MCF 10A (cell line): ENCODE measurements around the gene EIF4G2. TPM values are rescaled to one million over a fixed set of nuclear protein-coding genes. Genes with fewer than 3 reads are reported as not detected.
A peak's percentile ranks its signal among the peaks of the same experiment; 100 is the strongest.

Experiments
- BruUV-seq: library from RNA; stranded (reverse); fragments of 400-500 nt; replicated peaks from 2 replicates; lab custom pipeline; 2021; lab: Mats Ljungman, UMichigan
- CTCF ChIA-PET: fragments of 300-600 bp; sonication (Branson Sonifier 250); formaldehyde crosslinking; extraction: SDS; loops from one replicate; lab custom pipeline; 2021; ENCODE audit warnings: antibody characterized with exemption, inconsistent platforms; lab: Yijun Ruan, JAX
- POLR2A ChIA-PET: fragments of 300-600, 350-650 bp; sonication (Branson Sonifier 250); formaldehyde crosslinking; extraction: SDS; loops from one replicate; lab custom pipeline; 2020; ENCODE audit warnings: antibody characterized with exemption, inconsistent platforms; lab: Yijun Ruan, JAX
- DNase-seq: peaks from one replicate; pipeline ENCODE4 v3.0.0-alpha.2; 2018; ENCODE audit not compliant: unreplicated experiment
- H3K27ac Mint-ChIP-seq: one replicate; pipeline ENCODE4 v1.8.0; 2022; ENCODE audit warnings: mild to moderate bottlenecking, low read depth, mixed read lengths; ENCODE audit not compliant: unreplicated experiment
- H3K27me3 Mint-ChIP-seq: one replicate; pipeline ENCODE4 v1.8.0; 2022; ENCODE audit warnings: mixed read lengths; ENCODE audit not compliant: insufficient read depth, unreplicated experiment
- H3K36me3 Mint-ChIP-seq: one replicate; pipeline ENCODE4 v1.8.0; 2022; ENCODE audit warnings: mild to moderate bottlenecking, moderate library complexity, mixed read lengths; ENCODE audit not compliant: insufficient read depth, unreplicated experiment
- H3K4me1 Mint-ChIP-seq: one replicate; pipeline ENCODE4 v1.8.0; 2022; ENCODE audit warnings: mixed read lengths; ENCODE audit not compliant: insufficient read depth, unreplicated experiment
- H3K4me3 Mint-ChIP-seq: one replicate; pipeline ENCODE4 v1.8.0; 2022; ENCODE audit warnings: mild to moderate bottlenecking, moderate library complexity, mixed read lengths; ENCODE audit not compliant: unreplicated experiment
- H3K9me3 Mint-ChIP-seq: one replicate; pipeline ENCODE4 v1.8.0; 2022; ENCODE audit warnings: mixed read lengths; ENCODE audit not compliant: unreplicated experiment
- intact Hi-C: fragments of 100-400 bp; cut with micrococcal nuclease; formaldehyde crosslinking; loops from 2 replicates; pipeline ENCODE4 v1.14.1; 2022
- total RNA-seq: library from RNA; stranded (reverse); gene quantifications from 2 replicates; pipeline ENCODE4 v1.2.3, GENCODE V29; 2022
- TF ChIP-seq, protein P1 (sequence below): fragments of 200-600 bp; IDR thresholded peaks from one replicate; pipeline ENCODE4 v1.8.0; 2022; ENCODE audit warnings: antibody characterized with exemption, mild to moderate bottlenecking; ENCODE audit not compliant: unreplicated experiment

The EIF4G2 gene
- total RNA-seq, 1 experiment from 2014 or later, result 817 TPM

DNA sequence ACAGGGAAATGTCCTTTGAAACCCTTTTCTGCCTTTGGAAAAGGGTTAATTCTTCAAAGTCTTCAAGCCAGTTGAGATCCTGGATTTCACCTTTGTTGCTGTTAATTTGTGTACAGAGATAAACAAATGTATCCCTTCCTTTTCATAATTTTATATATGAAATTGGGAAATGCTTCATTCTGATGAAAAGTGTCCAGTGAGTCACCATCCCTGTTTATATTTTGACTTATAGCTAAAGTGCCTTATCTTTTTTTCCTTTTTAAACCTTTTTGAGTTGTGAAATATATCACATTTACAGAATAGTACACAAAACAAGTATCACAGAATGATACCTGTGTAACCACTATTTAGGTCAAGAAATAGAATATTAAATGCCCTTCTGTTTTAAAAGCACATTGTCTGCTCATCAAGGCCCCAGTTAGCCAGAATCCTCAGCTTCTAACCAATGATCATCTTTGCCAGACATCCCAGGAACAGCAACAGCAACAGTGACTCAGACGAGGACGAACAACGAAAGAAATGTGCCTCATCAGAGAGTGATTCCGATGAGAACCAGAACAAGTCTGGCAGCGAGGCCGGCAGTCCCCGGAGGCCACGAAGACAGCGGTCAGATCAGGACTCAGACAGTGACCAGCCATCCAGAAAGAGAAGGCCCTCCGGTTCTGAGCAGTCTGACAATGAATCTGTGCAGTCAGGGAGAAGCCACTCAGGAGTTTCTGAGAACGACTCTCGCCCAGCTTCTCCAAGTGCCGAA, 30.3 kb downstream of the EIF4G2 start:
- Mint-ChIP-seq H3K4me1 (no peaks in the 10 kb centered on the region), H3K27ac (peak overlapping the region; percentile 29), H3K36me3 (peaks cover 34% of the 10 kb centered on the region), H3K9me3 (no peaks in the 10 kb centered on the region), H3K4me3 (no peak overlapping the region), H3K27me3 (no peaks in the 10 kb centered on the region)
- intact Hi-C loops, result no loop called here
- DNase-seq, result no peak
- ChIA-PET POLR2A (interaction anchor here (1.1 kb wide), 1 partner anchor 122 kb away, joined by 4 read pairs; no protein-coding TSS in a partner anchor), CTCF (interaction anchor here (1.4 kb wide), 1 partner anchor 14 kb away, joined by 4 read pairs; no protein-coding TSS in a partner anchor)
- BruUV-seq, result no TSS peak
- TF ChIP-seq, protein P1, sequence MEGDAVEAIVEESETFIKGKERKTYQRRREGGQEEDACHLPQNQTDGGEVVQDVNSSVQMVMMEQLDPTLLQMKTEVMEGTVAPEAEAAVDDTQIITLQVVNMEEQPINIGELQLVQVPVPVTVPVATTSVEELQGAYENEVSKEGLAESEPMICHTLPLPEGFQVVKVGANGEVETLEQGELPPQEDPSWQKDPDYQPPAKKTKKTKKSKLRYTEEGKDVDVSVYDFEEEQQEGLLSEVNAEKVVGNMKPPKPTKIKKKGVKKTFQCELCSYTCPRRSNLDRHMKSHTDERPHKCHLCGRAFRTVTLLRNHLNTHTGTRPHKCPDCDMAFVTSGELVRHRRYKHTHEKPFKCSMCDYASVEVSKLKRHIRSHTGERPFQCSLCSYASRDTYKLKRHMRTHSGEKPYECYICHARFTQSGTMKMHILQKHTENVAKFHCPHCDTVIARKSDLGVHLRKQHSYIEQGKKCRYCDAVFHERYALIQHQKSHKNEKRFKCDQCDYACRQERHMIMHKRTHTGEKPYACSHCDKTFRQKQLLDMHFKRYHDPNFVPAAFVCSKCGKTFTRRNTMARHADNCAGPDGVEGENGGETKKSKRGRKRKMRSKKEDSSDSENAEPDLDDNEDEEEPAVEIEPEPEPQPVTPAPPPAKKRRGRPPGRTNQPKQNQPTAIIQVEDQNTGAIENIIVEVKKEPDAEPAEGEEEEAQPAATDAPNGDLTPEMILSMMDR, result no peak

DNA sequence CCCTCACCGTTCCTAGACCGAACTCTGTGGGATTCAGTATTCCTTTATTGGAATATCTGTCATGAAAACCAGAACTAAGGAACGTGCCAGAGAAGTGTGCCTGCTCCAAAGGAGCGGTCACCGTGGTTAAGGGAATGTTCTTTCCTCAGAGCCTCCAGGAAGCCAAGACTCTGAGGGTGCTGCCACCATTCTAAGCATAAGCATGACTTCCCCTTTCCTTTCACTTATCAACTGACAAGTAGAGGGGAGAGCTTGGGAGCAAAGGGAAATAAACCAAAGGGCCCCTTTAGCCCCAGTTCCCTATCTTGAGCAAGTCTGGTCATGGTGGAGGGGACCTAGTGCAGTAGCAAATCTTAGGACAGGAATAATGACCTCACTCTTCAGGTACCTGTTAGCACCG, 30.9 kb downstream of the EIF4G2 start:
- intact Hi-C loops, result no loop called here
- TF ChIP-seq, protein P1, result no peak
- BruUV-seq, result no TSS peak
- CTCF ChIA-PET, result interaction anchor here (1.4 kb wide), 1 partner anchor 14 kb away, joined by 4 read pairs; no protein-coding TSS in a partner anchor
- Mint-ChIP-seq H3K4me1 (no peaks in the 10 kb centered on the region), H3K27ac (no peak overlapping the region), H3K27me3 (no peaks in the 10 kb centered on the region), H3K36me3 (peaks cover 34% of the 10 kb centered on the region), H3K4me3 (no peak overlapping the region), H3K9me3 (no peaks in the 10 kb centered on the region)
- POLR2A ChIA-PET, result interaction anchor here (0.7 kb wide), 1 partner anchor 32 kb away, joined by 3 read pairs; the partner anchor contains the start of gene EIF4G2
- DNase-seq, result no peak

DNA sequence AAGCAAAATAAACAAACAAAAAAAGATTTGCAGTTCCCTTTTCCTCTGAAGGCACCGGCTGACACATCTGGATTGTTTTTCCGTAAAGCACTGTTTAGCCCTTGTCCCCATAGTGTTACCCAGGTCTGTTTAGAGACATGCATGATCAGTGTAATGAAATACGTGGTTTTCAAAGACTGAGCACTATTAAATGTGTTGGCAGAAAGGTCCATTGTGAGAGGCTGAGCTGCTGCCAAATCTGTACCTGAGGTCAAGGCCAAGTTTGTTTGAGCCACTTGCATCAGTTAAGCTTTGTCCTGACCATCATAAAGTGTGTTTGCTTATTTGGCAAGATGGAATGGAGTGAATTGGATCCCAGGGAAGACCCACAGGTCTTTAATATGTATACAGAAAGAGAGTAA, 31.3 kb downstream of the EIF4G2 start:
- H3K27ac Mint-ChIP-seq, result no peak overlapping the region
- DNase-seq, result no peak
- TF ChIP-seq, protein P1, result no peak
- H3K27me3 Mint-ChIP-seq, result no peaks in the 10 kb centered on the region
- no peaks in the 10 kb centered on the region for H3K9me3 Mint-ChIP-seq
- peaks cover 34% of the 10 kb centered on the region for H3K36me3 Mint-ChIP-seq
- CTCF ChIA-PET, result interaction anchor here (1.4 kb wide), 1 partner anchor 15 kb away, joined by 4 read pairs; no protein-coding TSS in a partner anchor
- BruUV-seq, result no TSS peak
- H3K4me1 Mint-ChIP-seq, result no peaks in the 10 kb centered on the region
- POLR2A ChIA-PET, result interaction anchor here (0.5 to 0.7 kb wide), 2 partner anchors 32 to 1069 kb away, joined by 3 read pairs; partner anchors contain the start of gene EIF4G2
- intact Hi-C loops, result no loop called here
- no peak overlapping the region for H3K4me3 Mint-ChIP-seq

DNA sequence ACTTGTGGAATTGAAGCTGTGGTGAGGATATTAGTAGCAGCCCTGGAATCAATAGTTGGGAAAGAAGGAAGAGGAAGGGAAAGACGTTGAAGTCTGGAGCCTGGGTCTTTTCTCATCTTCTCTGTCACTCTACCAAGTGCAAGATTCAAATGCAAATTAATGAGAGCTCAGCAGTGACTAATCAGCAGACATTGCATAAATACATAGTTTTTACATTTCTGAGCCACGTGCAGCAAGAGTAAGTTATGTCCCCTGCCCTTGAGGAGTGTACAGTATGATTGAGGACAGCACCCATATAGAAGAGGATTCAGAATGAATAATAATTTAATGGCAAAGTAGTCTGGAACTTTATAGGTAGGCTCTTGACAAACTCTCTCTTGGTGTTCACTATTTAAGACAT, 33.9 kb downstream of the EIF4G2 start:
- peaks cover 30% of the 10 kb centered on the region for H3K36me3 Mint-ChIP-seq
- ChIA-PET POLR2A (no interaction called here), CTCF (interaction anchor here (0.6 to 1.6 kb wide), 3 partner anchors 17 to 1025 kb away, joined by 3 to 6 read pairs (median 4); no protein-coding TSS in a partner anchor)
- no peaks in the 10 kb centered on the region for H3K9me3 Mint-ChIP-seq
- no peak overlapping the region for H3K4me3 Mint-ChIP-seq
- no TSS peak for BruUV-seq
- no peak for DNase-seq
- H3K27me3 Mint-ChIP-seq, result no peaks in the 10 kb centered on the region
- H3K27ac Mint-ChIP-seq, result no peak overlapping the region
- TF ChIP-seq, protein P1, result no peak
- H3K4me1 Mint-ChIP-seq, result no peaks in the 10 kb centered on the region
- intact Hi-C loops, result loop anchor here (5.0 kb wide), 1 partner anchor 1012 kb away; no protein-coding TSS in a partner anchor
